H1 (cell line): ENCODE results near the gene EPN2.

Experiments
- CTCF ChIP-seq, 3 experiments: IDR thresholded peaks; 1 replicate in 2 of 3; 2 replicates in 1 of 3; pipeline versions ENCODE4 v1.5.1 to v1.6.1; 2011; ENCODE audit warnings: low read length in 3 of 3, mild to moderate bottlenecking in 3 of 3, inconsistent platforms in 2 of 3, low read depth in 1 of 3, moderate library complexity in 1 of 3; ENCODE audit not compliant: insufficient read depth in 1 of 3; ENCODE audit errors: control extremely low read depth in 1 of 3
- POLR2AphosphoS5 ChIP-seq: IDR thresholded peaks from 2 replicates; pipeline ENCODE4 v1.6.1; 2011; ENCODE audit warnings: low read depth, low read length
- SIN3A ChIP-seq, 2 experiments: IDR thresholded peaks in 1 of 2; conservative IDR thresholded peaks in 1 of 2; 2 replicates each; pipeline ENCODE4 v1.6.1; 2011 to 2012; ENCODE audit warnings: low read length in 2 of 2, improper control_type of control experiment in 1 of 2, low read depth in 1 of 2, mild to moderate bottlenecking in 1 of 2
- YY1 ChIP-seq: IDR thresholded peaks from 2 replicates; pipeline ENCODE4 v1.6.1; 2011; ENCODE audit warnings: low read depth, mild to moderate bottlenecking, low read length

DNA sequence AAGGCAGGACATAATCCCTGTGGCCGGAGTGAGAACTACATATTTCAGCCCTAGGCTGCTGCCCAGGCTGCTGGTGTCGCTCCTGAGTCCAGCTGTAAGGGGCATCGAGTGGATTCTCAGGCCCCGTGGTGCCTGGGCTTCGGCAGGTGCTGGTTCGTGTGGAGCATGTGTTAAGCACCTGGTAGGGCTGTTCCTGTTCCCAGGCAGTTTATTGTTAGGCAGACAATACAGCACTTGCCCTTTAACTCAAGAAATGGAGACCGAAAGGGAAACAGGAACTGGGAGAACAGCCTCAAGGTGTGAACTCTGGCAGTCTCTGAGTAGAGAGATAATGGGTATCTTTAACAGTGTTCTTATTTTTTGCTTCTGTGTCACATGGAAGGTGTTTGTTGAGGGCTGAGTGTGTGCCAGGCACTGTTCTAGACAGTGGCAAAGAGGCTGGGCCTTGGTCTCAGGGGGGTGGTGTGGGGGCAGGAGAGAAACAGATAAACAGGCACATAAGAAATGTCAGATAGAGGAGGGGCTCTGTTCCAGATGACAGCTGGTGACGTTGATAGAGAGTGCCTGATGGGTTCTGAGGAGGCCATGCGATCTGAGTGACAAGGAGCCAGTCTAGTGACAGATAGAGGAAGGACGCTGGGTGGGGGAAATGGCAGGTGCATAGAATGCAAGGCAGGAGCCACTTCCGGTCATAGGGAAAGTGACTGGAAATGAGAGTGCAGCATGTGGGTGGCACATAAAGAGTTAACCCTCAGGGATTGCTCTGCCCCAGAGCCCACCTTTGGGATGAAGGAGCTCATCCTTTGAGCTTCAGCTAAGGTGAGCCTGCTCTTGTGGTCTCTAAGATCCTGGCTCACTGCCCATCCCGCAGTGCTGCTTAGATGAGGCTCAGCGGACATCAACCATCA, 33.8 kb downstream of the EPN2 start:
- TF ChIP-seq CTCF (IDR thresholded peaks at IDR 0.05; ENCODE audit: control extremely low read depth in 1 of 3, insufficient read depth in 1 of 3, low read depth in 1 of 3, low read length in 3 of 3) (peak; percentile 22 to 46 (median 27); a peak in 3 of 4 replicates), YY1 (no peak), POLR2AphosphoS5 (no peak), SIN3A (conservative IDR thresholded peaks at IDR 0.05 in 1 of 2, IDR thresholded peaks at IDR 0.05 in 1 of 2; ENCODE audit: low read depth in 1 of 2, low read length in 2 of 2) (no peak)
